ENCODE measurements around the gene FAM168B. TPM values are rescaled to one million over a fixed set of nuclear protein-coding genes. Genes with fewer than 3 reads are reported as not detected.
"Not testable (repeated sequence)": the region's sequence is repeated elsewhere in the genome, so short reads cannot be mapped to it uniquely, and the experiment has no call there.

Gene FAM168B
- total and polyA plus RNA-seq, 3 experiments from 2014 or later, result 40.4 to 97.6 (median 93.1) TPM

DNA sequence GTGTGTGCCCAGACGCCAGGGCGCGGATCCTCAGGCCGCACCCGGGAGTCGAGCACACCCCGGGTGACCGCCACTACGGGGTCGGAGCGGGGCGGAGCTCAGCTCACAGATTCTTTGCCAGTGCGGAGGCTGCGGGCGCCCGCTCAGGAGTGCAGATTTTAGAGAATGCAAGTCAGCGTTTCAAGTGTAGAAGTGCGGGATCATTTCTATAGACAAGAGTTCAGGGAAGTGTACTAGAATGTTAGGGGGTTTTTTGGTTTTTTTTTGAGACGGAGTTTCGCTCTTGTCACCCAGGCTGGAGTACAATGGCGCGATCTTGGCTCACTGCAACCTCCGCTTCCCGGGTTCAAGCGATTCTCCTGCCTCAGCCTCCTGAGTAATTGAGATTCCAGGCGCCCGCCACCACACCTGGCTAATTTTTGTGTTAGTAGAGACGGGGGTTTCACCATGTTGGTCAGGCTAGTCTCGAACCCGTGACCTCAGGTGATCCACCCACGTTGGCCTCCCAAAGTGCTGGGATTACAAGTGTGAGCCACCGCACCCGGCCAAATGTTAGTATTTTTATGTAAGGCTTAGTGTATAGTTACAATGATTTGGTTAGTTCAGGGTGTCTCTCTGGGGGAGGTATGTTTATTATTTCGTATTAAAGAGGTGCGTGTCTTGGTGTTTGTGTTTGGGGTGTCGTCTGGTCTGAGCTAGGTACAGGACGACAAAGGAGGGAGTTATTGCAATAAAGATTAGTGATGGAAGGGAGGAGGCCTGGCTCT lies 619 bp upstream of the FAM168B start:
- peak in 1 of 5 donors; percentile 67 for DNase-seq
- peak overlapping the region; percentile 81 to 98 (median 96) for H3K27ac Mint-ChIP-seq
- H3K27me3 Mint-ChIP-seq, result peaks cover 0 to 3% of the 10 kb centered on the region in 2 donors

GRCh38 chr2:131092458-131093005 lies 728 bp downstream of the FAM168B start:
- Histone ChIP-seq H3K9me3 (ENCODE audit: low read length) (no peaks in the 10 kb centered on the region), H3K4me1 (ENCODE audit: insufficient read depth, low read length) (peaks cover 22% of the 10 kb centered on the region), H3K27me3 (ENCODE audit: insufficient read depth, low read length, poor library complexity, severe bottlenecking) (no peaks in the 10 kb centered on the region), H3K27ac (ENCODE audit: low read depth, low read length) (peak overlapping the region; percentile 89), H3K36me3 (ENCODE audit: insufficient read depth, low read length) (peaks cover 5% of the 10 kb centered on the region), H3K4me3 (ENCODE audit: low read length) (peak overlapping the region; percentile 66)
- POLR2A ChIA-PET, result interaction anchor here (1.1 to 2.4 kb wide), 4 partner anchors 10 to 750 kb away, joined by 4 to 38 read pairs (median 7); partner anchors contain the start of genes IMP4 and PLEKHB2
- H3K27ac Mint-ChIP-seq, result peak overlapping the region; percentile 81 to 91 (median 89)
- H3K4me1 Mint-ChIP-seq, result peaks cover 22 to 42% (median 40%) of the 10 kb centered on the region in 3 donors
- peaks cover 0 to 26% (median 6%) of the 10 kb centered on the region in 3 donors for H3K36me3 Mint-ChIP-seq
- H3K4me3 Mint-ChIP-seq, result peak overlapping the region; percentile 83 to 91 (median 86)
- DNase-seq, result no peak
- CTCF ChIA-PET, result interaction anchor here (0.7 to 3.6 kb wide), 6 partner anchors 11 to 400 kb away, joined by 3 to 20 read pairs (median 3); partner anchors contain the start of genes MZT2A and PLEKHB2
- no peaks in the 10 kb centered on the region for H3K9me3 Mint-ChIP-seq
- peaks cover 0 to 3% of the 10 kb centered on the region in 2 donors for H3K27me3 Mint-ChIP-seq

More for the DNA sequence above, 619 bp upstream of the FAM168B start:
- no peaks in the 10 kb centered on the region for H3K9me3 Mint-ChIP-seq
- Histone ChIP-seq H3K27me3 (ENCODE audit: insufficient read depth, low read length, poor library complexity, severe bottlenecking) (no peaks in the 10 kb centered on the region), H3K4me1 (ENCODE audit: insufficient read depth, low read length) (peaks cover 22% of the 10 kb centered on the region), H3K4me3 (ENCODE audit: low read length) (peak overlapping the region; percentile 89), H3K9me3 (ENCODE audit: low read length) (no peaks in the 10 kb centered on the region), H3K36me3 (ENCODE audit: insufficient read depth, low read length) (no peaks in the 10 kb centered on the region), H3K27ac (ENCODE audit: low read depth, low read length) (peak overlapping the region; percentile 89)
- peaks cover 17 to 31% (median 28%) of the 10 kb centered on the region in 3 donors for H3K4me1 Mint-ChIP-seq
- CTCF ChIA-PET, result interaction anchor here (0.8 to 3.6 kb wide), 4 partner anchors 10 to 296 kb away, joined by 3 to 20 read pairs (median 3); partner anchors contain the start of gene PLEKHB2
- POLR2A ChIA-PET, result interaction anchor here (0.5 to 2.4 kb wide), 7 partner anchors 8 to 751 kb away, joined by 3 to 38 read pairs (median 5); partner anchors contain the start of genes IMP4 and PLEKHB2
- H3K4me3 Mint-ChIP-seq, result peak overlapping the region; percentile 90 to 99 (median 94)
- peaks cover 0 to 16% (median 0%) of the 10 kb centered on the region in 3 donors for H3K36me3 Mint-ChIP-seq

GRCh38 chr2:131085646-131086045 lies 7.6 kb downstream of the FAM168B start:
- DNase-seq, result no peak
- H3K27ac ChIP-seq (ENCODE audit: low read depth, low read length), result no peak overlapping the region
- Mint-ChIP-seq H3K4me3 (no peak overlapping the region), H3K9me3 (no peaks in the 10 kb centered on the region), H3K27me3 (no peaks in the 10 kb centered on the region), H3K4me1 (peaks cover 48 to 73% (median 69%) of the 10 kb centered on the region in 3 donors), H3K36me3 (peaks cover 9 to 71% (median 24%) of the 10 kb centered on the region in 3 donors), H3K27ac (peak overlapping the region in 2 of 8 donors; percentile 21 to 43)
- no peak overlapping the region for H3K4me3 ChIP-seq (ENCODE audit: low read length)
- H3K27me3 ChIP-seq (ENCODE audit: insufficient read depth, low read length, poor library complexity, severe bottlenecking), result no peaks in the 10 kb centered on the region
- CTCF ChIA-PET, result interaction anchor here (1.1 to 1.8 kb wide), 2 partner anchors 20 to 288 kb away, joined by 4 read pairs; no protein-coding TSS in a partner anchor
- POLR2A ChIA-PET, result no interaction called here
- H3K9me3 ChIP-seq (ENCODE audit: low read length), result no peaks in the 10 kb centered on the region
- H3K4me1 ChIP-seq (ENCODE audit: insufficient read depth, low read length), result peaks cover 9% of the 10 kb centered on the region
- peaks cover 47% of the 10 kb centered on the region for H3K36me3 ChIP-seq (ENCODE audit: insufficient read depth, low read length)

DNA sequence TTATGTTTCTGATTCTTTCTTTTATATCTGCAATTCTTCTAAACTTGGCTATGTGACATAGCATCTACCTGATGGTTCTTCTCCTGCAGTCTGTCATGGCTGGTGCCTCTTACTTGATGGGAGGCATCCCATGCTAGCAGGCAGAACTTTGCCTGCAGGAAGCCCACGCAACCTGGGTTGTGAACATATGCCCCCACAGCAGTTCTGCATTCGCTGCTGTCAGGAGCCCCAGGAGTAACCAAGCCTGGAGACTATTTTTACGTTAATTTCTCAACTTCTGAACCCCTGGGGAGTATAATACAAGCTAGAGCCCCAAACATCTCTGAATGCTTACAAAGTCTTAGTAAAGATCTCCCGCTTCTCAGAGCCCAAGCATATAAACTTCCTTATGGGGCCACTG lies 12.1 kb downstream of the FAM168B start:
- no peaks in the 10 kb centered on the region for H3K27me3 Mint-ChIP-seq
- Histone ChIP-seq H3K4me3 (ENCODE audit: low read length) (no peak overlapping the region), H3K27me3 (ENCODE audit: insufficient read depth, low read length, poor library complexity, severe bottlenecking) (no peaks in the 10 kb centered on the region), H3K9me3 (ENCODE audit: low read length) (no peaks in the 10 kb centered on the region), H3K27ac (ENCODE audit: low read depth, low read length) (no peak overlapping the region), H3K36me3 (ENCODE audit: insufficient read depth, low read length) (peaks cover 58% of the 10 kb centered on the region), H3K4me1 (ENCODE audit: insufficient read depth, low read length) (peaks cover 9% of the 10 kb centered on the region)
- DNase-seq, result no peak
- no peaks in the 10 kb centered on the region for H3K9me3 Mint-ChIP-seq
- ChIA-PET POLR2A (no interaction called here), CTCF (interaction anchor here (1.5 kb wide), 1 partner anchor 9 kb away, joined by 3 read pairs; no protein-coding TSS in a partner anchor)
- H3K36me3 Mint-ChIP-seq, result peaks cover 9 to 82% (median 23%) of the 10 kb centered on the region in 3 donors
- H3K4me3 Mint-ChIP-seq, result no peak overlapping the region
- H3K4me1 Mint-ChIP-seq, result peaks cover 55 to 75% (median 73%) of the 10 kb centered on the region in 3 donors
- peak overlapping the region in 5 of 8 donors; percentile 9 to 70 (median 28) for H3K27ac Mint-ChIP-seq

DNA sequence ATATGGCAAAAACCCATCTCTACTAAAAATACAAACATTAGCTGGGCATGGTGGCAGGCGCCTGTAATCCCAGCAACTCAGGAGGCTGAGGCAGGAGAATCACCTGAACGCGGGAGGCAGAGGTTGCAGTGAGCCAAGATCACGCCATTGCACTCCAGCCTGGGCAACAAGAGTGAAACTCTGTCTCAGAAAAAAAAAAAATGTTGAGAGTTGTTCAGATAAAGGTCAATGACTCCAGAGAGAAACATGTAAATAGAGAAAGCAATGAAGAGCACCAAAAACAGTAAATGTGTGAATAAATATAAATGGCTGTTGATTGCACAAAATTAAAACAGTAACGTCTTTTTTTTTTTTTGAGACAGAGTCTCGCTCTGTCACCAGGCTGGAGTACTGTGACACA lies 13.3 kb downstream of the FAM168B start:
- H3K27ac Mint-ChIP-seq, result peak overlapping the region in 2 of 8 donors; percentile 46 to 85
- H3K9me3 Mint-ChIP-seq; H3K4me1 ChIP-seq (ENCODE audit: insufficient read depth, low read length); H3K27me3 ChIP-seq (ENCODE audit: insufficient read depth, low read length, poor library complexity, severe bottlenecking); DNase-seq; H3K27ac ChIP-seq (ENCODE audit: low read depth, low read length); H3K9me3 ChIP-seq (ENCODE audit: low read length); H3K4me3 ChIP-seq (ENCODE audit: low read length); CTCF ChIA-PET; POLR2A ChIA-PET; H3K27me3 Mint-ChIP-seq: not testable (repeated sequence)
- peak overlapping the region in 3 of 7 donors; percentile 8 to 37 (median 9) for H3K4me3 Mint-ChIP-seq
- H3K36me3 ChIP-seq (ENCODE audit: insufficient read depth, low read length), result peaks cover 54% of the 10 kb centered on the region
- peaks cover 6 to 80% (median 24%) of the 10 kb centered on the region in 3 donors for H3K36me3 Mint-ChIP-seq
- H3K4me1 Mint-ChIP-seq, result peaks cover 48 to 73% (median 69%) of the 10 kb centered on the region in 3 donors

GRCh38 chr2:131077966-131078365 lies 15.3 kb downstream of the FAM168B start:
- Mint-ChIP-seq H3K27ac (peak overlapping the region in 5 of 8 donors; percentile 9 to 68 (median 45)), H3K4me3 (no peak overlapping the region), H3K36me3 (peaks cover 6 to 88% (median 26%) of the 10 kb centered on the region in 3 donors), H3K27me3 (no peaks in the 10 kb centered on the region), H3K4me1 (peaks cover 56 to 83% (median 79%) of the 10 kb centered on the region in 3 donors), H3K9me3 (no peaks in the 10 kb centered on the region)
- Histone ChIP-seq H3K36me3 (ENCODE audit: insufficient read depth, low read length) (peaks cover 55% of the 10 kb centered on the region), H3K4me1 (ENCODE audit: insufficient read depth, low read length) (no peaks in the 10 kb centered on the region), H3K27ac (ENCODE audit: low read depth, low read length) (no peak overlapping the region), H3K9me3 (ENCODE audit: low read length) (no peaks in the 10 kb centered on the region), H3K4me3 (ENCODE audit: low read length) (no peak overlapping the region), H3K27me3 (ENCODE audit: insufficient read depth, low read length, poor library complexity, severe bottlenecking) (no peaks in the 10 kb centered on the region)
- CTCF ChIA-PET, result no interaction called here
- POLR2A ChIA-PET, result no interaction called here
- DNase-seq, result no peak

- no peak overlapping the region for H3K4me3 Mint-ChIP-seq
- Histone ChIP-seq H3K4me3 (ENCODE audit: low read length) (no peak overlapping the region), H3K36me3 (ENCODE audit: insufficient read depth, low read length) (peaks cover 50% of the 10 kb centered on the region), H3K27me3 (ENCODE audit: insufficient read depth, low read length, poor library complexity, severe bottlenecking) (no peaks in the 10 kb centered on the region), H3K9me3 (ENCODE audit: low read length) (no peaks in the 10 kb centered on the region), H3K27ac (ENCODE audit: low read depth, low read length) (no peak overlapping the region), H3K4me1 (ENCODE audit: insufficient read depth, low read length) (no peaks in the 10 kb centered on the region)
- peaks cover 56 to 80% (median 75%) of the 10 kb centered on the region in 3 donors for H3K4me1 Mint-ChIP-seq
- CTCF ChIA-PET, result no interaction called here
- no peak for DNase-seq
- H3K9me3 Mint-ChIP-seq, result no peaks in the 10 kb centered on the region
- POLR2A ChIA-PET, result no interaction called here
- H3K27me3 Mint-ChIP-seq, result no peaks in the 10 kb centered on the region
- peaks cover 6 to 88% (median 26%) of the 10 kb centered on the region in 3 donors for H3K36me3 Mint-ChIP-seq
- peak overlapping the region in 1 of 8 donors; percentile 9 for H3K27ac Mint-ChIP-seq
Observed at GRCh38 chr2:131077182-131077846, 15.9 kb downstream of the FAM168B start.

All from CD8-positive, alpha-beta memory T cell (primary cell).